Erythroblast (primary cell): ENCODE data around the gene OSBPL3.

Experiments
- GATA1 ChIP-seq: IDR thresholded peaks from 2 replicates; pipeline ENCODE4 v1.6.1; 2011; ENCODE audit warnings: low read depth, mild to moderate bottlenecking, control low read depth, low read length, moderate library complexity
- POLR2A ChIP-seq: IDR thresholded peaks from 2 replicates; pipeline ENCODE4 v1.6.1; 2011; ENCODE audit warnings: mild to moderate bottlenecking, low read length

- TF ChIP-seq POLR2A = no peak
- TF ChIP-seq GATA1 = no peak
Observed at GRCh38 chr7:24975644-24976260, 4.2 kb downstream of the OSBPL3 start.
